Neural cell (in vitro differentiated cells): ENCODE measurements around the gene LPCAT4. TPM values are rescaled to one million over a fixed set of nuclear protein-coding genes. Genes with fewer than 3 reads are reported as not detected.

Experiments
- H2AFZ ChIP-seq: fragments of 200-600, 300-800 bp; sonication (generic), shearing (Covaris generic); 2 replicates; pipeline ENCODE4 v1.6.0; 2014; ENCODE audit warnings: low read depth, mild to moderate bottlenecking, antibody characterized with exemption, low read length, moderate library complexity
- H3F3A ChIP-seq: fragments of 200-600 bp; shearing (Covaris generic); 2 replicates; pipeline ENCODE4 v1.6.1; 2016; ENCODE audit warnings: mild to moderate bottlenecking, moderate library complexity, mixed read lengths, antibody characterized with exemption, low read length; ENCODE audit not compliant: insufficient read depth, poor library complexity, severe bottlenecking
- H3K27ac ChIP-seq: fragments of 200-600, 300-800 bp; sonication (generic), shearing (Covaris generic); 2 replicates; pipeline ENCODE4 v1.5.1; 2014; ENCODE audit warnings: mild to moderate bottlenecking, low read length, moderate library complexity
- H3K27me3 ChIP-seq: fragments of 300-800, 200-600 bp; sonication (generic), shearing (Covaris generic); 2 replicates; pipeline ENCODE4 v1.6.0; 2014; ENCODE audit warnings: mild to moderate bottlenecking, low read depth, low read length, moderate library complexity; ENCODE audit not compliant: insufficient read depth
- H3K36me3 ChIP-seq: fragments of 300-800, 200-600 bp; sonication (generic), shearing (Covaris generic); 2 replicates; pipeline ENCODE4 v1.5.1; 2014; ENCODE audit warnings: mild to moderate bottlenecking, antibody characterized with exemption, low read length, moderate library complexity; ENCODE audit not compliant: insufficient read depth
- H3K4me2 ChIP-seq: fragments of 300-800, 200-600 bp; sonication (generic), shearing (Covaris generic); 2 replicates; pipeline ENCODE4 v1.6.0; 2014; ENCODE audit warnings: mild to moderate bottlenecking, low read length
- H3K4me3 ChIP-seq: fragments of 300-800, 200-600 bp; sonication (generic), shearing (Covaris generic); 2 replicates; pipeline ENCODE4 v1.5.1; 2014; ENCODE audit warnings: mild to moderate bottlenecking, low read length, moderate library complexity
- H3K79me2 ChIP-seq: fragments of 200-600 bp; shearing (Covaris generic); replicated peaks from 2 replicates; pipeline ENCODE4 v1.6.0; 2014; ENCODE audit warnings: mild to moderate bottlenecking, low read length, moderate library complexity; ENCODE audit not compliant: insufficient read depth
- H3K9ac ChIP-seq: fragments of 300-800, 200-600 bp; sonication (generic), shearing (Covaris generic); 2 replicates; pipeline ENCODE4 v1.6.1; 2016; ENCODE audit warnings: mild to moderate bottlenecking, low read length, mixed read lengths
- H3K9me2 ChIP-seq: fragments of 200-600 bp; shearing (Covaris generic); 2 replicates; pipeline ENCODE4 v1.6.1; 2016; ENCODE audit warnings: mild to moderate bottlenecking, low read length, mixed read lengths; ENCODE audit not compliant: insufficient read depth
- H3K9me3 ChIP-seq: fragments of 200-600, 300-800 bp; sonication (generic), shearing (Covaris generic); 2 replicates; pipeline ENCODE4 v1.6.1; 2016; ENCODE audit warnings: mild to moderate bottlenecking, mixed run types, low read length, moderate library complexity, mixed read lengths
- H4K20me1 ChIP-seq: fragments of 200-600 bp; shearing (Covaris generic); 2 replicates; pipeline ENCODE4 v1.6.1; 2016; ENCODE audit warnings: mild to moderate bottlenecking, mixed run types; ENCODE audit not compliant: insufficient read depth
- EP300 ChIP-seq: fragments of 450-650 bp; conservative IDR thresholded peaks from 2 replicates; pipeline ENCODE4 v1.6.1; 2014; ENCODE audit warnings: antibody characterized with exemption, mild to moderate bottlenecking, moderate library complexity; ENCODE audit not compliant: poor library complexity, severe bottlenecking
- EZH2 ChIP-seq: fragments of 200-600, 300-800 bp; shearing (Covaris generic), sonication (generic); IDR thresholded peaks from 2 replicates; pipeline ENCODE4 v1.6.1; 2014; ENCODE audit warnings: antibody characterized with exemption, low read length, borderline replicate concordance, mild to moderate bottlenecking; ENCODE audit not compliant: insufficient read depth, poor library complexity, severe bottlenecking
- MXI1 ChIP-seq: fragments of 450-650 bp; conservative IDR thresholded peaks from 2 replicates; pipeline ENCODE4 v1.6.1; 2014; ENCODE audit warnings: antibody characterized with exemption, mild to moderate bottlenecking; ENCODE audit not compliant: poor library complexity, severe bottlenecking
- POLR2AphosphoS5 ChIP-seq: IDR thresholded peaks from 2 replicates; pipeline ENCODE4 v1.6.1; 2012
- RAD21 ChIP-seq: fragments of 450-650 bp; conservative IDR thresholded peaks from 2 replicates; pipeline ENCODE4 v1.6.1; 2014; ENCODE audit warnings: antibody characterized with exemption, mild to moderate bottlenecking, moderate library complexity
- SMC3 ChIP-seq: fragments of 450-650 bp; conservative IDR thresholded peaks from 2 replicates; pipeline ENCODE4 v1.6.1; 2014; ENCODE audit warnings: antibody characterized with exemption, mild to moderate bottlenecking, moderate library complexity; ENCODE audit not compliant: poor library complexity
- TAF1 ChIP-seq: IDR thresholded peaks from 2 replicates; pipeline ENCODE4 v1.6.1; 2012; ENCODE audit warnings: low read depth
- polyA plus RNA-seq: library from polyadenylated mRNA; depleted of rRNA; stranded (reverse); fragments of >200 nt; gene quantifications from 2 replicates; pipeline ENCODE4 v1.2.3, GENCODE V29; 2014
- TF ChIP-seq, protein P1 (sequence below): fragments of 450-650 bp; IDR thresholded peaks from 2 replicates; pipeline ENCODE4 v1.5.1; 2014; ENCODE audit warnings: antibody characterized with exemption, mild to moderate bottlenecking, moderate library complexity; ENCODE audit not compliant: poor library complexity, severe bottlenecking
- TF ChIP-seq, protein P2 (sequence below): IDR thresholded peaks from 2 replicates; pipeline ENCODE4 v1.6.1; 2012; ENCODE audit warnings: borderline replicate concordance

Gene LPCAT4
- polyA plus RNA-seq, 1 donor from 2014 or later = 76.7 TPM

DNA sequence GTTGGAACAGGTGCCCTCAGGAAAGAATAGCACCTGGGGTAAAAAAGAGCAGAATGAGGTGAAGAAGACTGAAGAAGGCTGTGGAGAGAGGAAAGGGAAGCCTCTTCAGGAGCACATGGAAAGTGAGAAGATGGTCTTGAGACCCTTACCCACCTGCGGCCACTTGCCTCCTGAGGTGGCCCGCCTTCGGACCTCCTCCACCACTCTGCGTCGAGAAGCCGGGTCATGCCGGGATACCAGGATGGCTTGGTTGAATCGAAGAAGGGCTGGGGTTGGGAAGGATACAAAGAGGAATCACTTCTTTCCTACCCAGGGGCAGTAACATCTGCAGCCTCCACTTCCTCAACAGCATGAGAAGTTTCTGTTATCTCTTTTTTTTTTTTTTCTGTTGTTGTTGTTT, 3.0 kb downstream of the LPCAT4 start (continued):
- no peak for TF ChIP-seq SMC3
- no peak for TF ChIP-seq MXI1
- no peak for TF ChIP-seq EP300
- TF ChIP-seq POLR2AphosphoS5 = no peak
- no peak for TF ChIP-seq TAF1

DNA sequence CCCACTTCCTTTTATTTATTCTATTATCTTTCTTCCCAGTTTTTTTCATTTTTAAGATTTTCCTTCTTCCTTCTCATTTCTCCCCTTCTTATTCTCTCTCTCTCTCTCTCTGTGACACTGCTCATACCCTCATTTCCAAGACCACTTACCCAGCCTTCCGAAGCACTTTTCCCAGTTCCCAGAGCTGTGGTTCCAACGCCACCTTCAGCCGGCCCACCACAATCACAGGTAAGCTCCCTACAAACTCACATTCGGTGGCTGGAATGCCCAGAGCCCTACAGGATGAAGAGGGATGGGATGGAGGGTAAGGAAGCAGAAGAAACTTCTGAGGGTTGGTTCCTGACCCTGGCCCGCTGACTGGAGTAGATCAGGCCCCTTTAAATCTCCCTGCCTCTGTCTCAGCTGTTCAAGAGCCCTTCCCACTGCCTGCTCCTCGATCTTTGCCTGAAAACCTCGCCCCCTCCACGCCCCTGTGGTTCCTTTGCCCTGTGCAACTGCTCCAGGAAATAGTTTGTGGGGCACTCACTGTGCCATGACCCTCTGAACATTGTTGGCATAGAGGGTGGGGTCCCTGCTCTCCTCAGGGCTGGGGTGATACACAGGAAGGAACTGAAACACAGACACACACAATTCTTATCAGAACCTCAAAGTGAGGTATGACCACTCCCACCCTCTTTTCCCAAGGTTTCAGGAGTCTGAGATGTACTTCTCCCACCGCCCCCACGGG, 4.8 kb downstream of the LPCAT4 start:
- Histone ChIP-seq H3K9me3 (no peaks in the 10 kb centered on the region), H3K4me2 (no peak overlapping the region), H3K9me2 (no peaks in the 10 kb centered on the region), H3K36me3 (peaks cover 3% of the 10 kb centered on the region), H3K27ac (no peak overlapping the region), H3K4me3 (no peak overlapping the region), H3K27me3 (no peaks in the 10 kb centered on the region), H3F3A (peaks cover 3% of the 10 kb centered on the region), H2AFZ (no peak overlapping the region), H3K9ac (no peak overlapping the region), H3K79me2 (peaks cover 8% of the 10 kb centered on the region), H4K20me1 (no peaks in the 10 kb centered on the region)
- TF ChIP-seq POLR2AphosphoS5 = no peak
- TF ChIP-seq, protein P1, sequence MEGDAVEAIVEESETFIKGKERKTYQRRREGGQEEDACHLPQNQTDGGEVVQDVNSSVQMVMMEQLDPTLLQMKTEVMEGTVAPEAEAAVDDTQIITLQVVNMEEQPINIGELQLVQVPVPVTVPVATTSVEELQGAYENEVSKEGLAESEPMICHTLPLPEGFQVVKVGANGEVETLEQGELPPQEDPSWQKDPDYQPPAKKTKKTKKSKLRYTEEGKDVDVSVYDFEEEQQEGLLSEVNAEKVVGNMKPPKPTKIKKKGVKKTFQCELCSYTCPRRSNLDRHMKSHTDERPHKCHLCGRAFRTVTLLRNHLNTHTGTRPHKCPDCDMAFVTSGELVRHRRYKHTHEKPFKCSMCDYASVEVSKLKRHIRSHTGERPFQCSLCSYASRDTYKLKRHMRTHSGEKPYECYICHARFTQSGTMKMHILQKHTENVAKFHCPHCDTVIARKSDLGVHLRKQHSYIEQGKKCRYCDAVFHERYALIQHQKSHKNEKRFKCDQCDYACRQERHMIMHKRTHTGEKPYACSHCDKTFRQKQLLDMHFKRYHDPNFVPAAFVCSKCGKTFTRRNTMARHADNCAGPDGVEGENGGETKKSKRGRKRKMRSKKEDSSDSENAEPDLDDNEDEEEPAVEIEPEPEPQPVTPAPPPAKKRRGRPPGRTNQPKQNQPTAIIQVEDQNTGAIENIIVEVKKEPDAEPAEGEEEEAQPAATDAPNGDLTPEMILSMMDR = no peak
- no peak for TF ChIP-seq RAD21
- TF ChIP-seq EZH2 = no peak
- TF ChIP-seq TAF1 = no peak
- TF ChIP-seq, protein P2, sequence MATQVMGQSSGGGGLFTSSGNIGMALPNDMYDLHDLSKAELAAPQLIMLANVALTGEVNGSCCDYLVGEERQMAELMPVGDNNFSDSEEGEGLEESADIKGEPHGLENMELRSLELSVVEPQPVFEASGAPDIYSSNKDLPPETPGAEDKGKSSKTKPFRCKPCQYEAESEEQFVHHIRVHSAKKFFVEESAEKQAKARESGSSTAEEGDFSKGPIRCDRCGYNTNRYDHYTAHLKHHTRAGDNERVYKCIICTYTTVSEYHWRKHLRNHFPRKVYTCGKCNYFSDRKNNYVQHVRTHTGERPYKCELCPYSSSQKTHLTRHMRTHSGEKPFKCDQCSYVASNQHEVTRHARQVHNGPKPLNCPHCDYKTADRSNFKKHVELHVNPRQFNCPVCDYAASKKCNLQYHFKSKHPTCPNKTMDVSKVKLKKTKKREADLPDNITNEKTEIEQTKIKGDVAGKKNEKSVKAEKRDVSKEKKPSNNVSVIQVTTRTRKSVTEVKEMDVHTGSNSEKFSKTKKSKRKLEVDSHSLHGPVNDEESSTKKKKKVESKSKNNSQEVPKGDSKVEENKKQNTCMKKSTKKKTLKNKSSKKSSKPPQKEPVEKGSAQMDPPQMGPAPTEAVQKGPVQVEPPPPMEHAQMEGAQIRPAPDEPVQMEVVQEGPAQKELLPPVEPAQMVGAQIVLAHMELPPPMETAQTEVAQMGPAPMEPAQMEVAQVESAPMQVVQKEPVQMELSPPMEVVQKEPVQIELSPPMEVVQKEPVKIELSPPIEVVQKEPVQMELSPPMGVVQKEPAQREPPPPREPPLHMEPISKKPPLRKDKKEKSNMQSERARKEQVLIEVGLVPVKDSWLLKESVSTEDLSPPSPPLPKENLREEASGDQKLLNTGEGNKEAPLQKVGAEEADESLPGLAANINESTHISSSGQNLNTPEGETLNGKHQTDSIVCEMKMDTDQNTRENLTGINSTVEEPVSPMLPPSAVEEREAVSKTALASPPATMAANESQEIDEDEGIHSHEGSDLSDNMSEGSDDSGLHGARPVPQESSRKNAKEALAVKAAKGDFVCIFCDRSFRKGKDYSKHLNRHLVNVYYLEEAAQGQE = no peak
- TF ChIP-seq EP300 = no peak
- TF ChIP-seq SMC3 = no peak
- no peak for TF ChIP-seq MXI1

DNA sequence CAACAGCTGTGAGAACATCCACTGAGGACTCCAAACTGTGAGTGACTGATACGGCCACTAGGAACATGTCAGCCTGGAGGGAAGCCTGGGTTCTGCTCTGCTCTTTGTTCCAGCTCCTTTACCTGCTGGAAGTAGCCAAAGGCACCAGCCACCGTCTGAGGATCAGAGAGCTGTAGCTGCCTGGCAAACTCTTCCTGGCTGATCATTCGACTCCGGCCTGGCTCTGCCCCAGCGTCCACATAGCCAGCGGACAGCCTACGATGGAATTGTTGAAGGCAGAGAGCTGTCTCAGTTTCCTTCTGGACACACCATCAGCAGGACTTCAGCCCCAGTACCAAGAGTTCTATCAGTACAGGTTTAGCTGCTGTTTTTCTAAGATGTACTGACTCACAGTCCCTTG, 5.7 kb downstream of the LPCAT4 start:
- no peak overlapping the region for H3K27ac ChIP-seq
- no peaks in the 10 kb centered on the region for H3K27me3 ChIP-seq
- no peak overlapping the region for H2AFZ ChIP-seq
- no peaks in the 10 kb centered on the region for H4K20me1 ChIP-seq
- H3K4me3 ChIP-seq = no peak overlapping the region
- H3K9me2 ChIP-seq = no peaks in the 10 kb centered on the region
- no peaks in the 10 kb centered on the region for H3F3A ChIP-seq
- no peak for TF ChIP-seq EP300
- TF ChIP-seq, protein P1 = no peak
- no peak for TF ChIP-seq MXI1
- TF ChIP-seq RAD21 = no peak
- TF ChIP-seq EZH2 = no peak
- TF ChIP-seq TAF1 = no peak
- no peak for TF ChIP-seq POLR2AphosphoS5
- TF ChIP-seq SMC3 = no peak
- TF ChIP-seq, protein P2 = no peak
- H3K79me2 ChIP-seq = peaks cover 8% of the 10 kb centered on the region
- H3K9ac ChIP-seq = no peak overlapping the region
- H3K9me3 ChIP-seq = no peaks in the 10 kb centered on the region
- H3K36me3 ChIP-seq = peaks cover 3% of the 10 kb centered on the region
- no peak overlapping the region for H3K4me2 ChIP-seq
